Coronary artery (tissue), 2 donors: ENCODE measurements around the gene ARHGAP22.

Experiments
- DNase-seq: peaks from one replicate; pipeline ENCODE4 v3.0.0-alpha.2; 2017; ENCODE audit warnings: low spot score
- H3K27ac ChIP-seq, 2 donors: fragments of 200-600 bp; sonication (generic); one replicate each; pipeline ENCODE4 v1.5.1; 2016 to 2019
- H3K4me3 ChIP-seq: fragments of 200-600 bp; sonication (generic); 2 replicates; pipeline ENCODE4 v1.5.1; 2016; ENCODE audit warnings: mild to moderate bottlenecking, moderate library complexity
- TF ChIP-seq, protein P1 (sequence below): fragments of 200-600 bp; sonication (generic); IDR thresholded peaks from one replicate; pipeline ENCODE4 v1.5.1; 2019; ENCODE audit warnings: antibody characterized with exemption

Gene ARHGAP22

GRCh38 chr10:48440771-48441170 is 164.1 kb downstream of the ARHGAP22 start:
- DNase-seq = no peak
- TF ChIP-seq, protein P1, sequence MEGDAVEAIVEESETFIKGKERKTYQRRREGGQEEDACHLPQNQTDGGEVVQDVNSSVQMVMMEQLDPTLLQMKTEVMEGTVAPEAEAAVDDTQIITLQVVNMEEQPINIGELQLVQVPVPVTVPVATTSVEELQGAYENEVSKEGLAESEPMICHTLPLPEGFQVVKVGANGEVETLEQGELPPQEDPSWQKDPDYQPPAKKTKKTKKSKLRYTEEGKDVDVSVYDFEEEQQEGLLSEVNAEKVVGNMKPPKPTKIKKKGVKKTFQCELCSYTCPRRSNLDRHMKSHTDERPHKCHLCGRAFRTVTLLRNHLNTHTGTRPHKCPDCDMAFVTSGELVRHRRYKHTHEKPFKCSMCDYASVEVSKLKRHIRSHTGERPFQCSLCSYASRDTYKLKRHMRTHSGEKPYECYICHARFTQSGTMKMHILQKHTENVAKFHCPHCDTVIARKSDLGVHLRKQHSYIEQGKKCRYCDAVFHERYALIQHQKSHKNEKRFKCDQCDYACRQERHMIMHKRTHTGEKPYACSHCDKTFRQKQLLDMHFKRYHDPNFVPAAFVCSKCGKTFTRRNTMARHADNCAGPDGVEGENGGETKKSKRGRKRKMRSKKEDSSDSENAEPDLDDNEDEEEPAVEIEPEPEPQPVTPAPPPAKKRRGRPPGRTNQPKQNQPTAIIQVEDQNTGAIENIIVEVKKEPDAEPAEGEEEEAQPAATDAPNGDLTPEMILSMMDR = no peak
- Histone ChIP-seq H3K27ac (no peak overlapping the region), H3K4me3 (no peak overlapping the region)

DNA sequence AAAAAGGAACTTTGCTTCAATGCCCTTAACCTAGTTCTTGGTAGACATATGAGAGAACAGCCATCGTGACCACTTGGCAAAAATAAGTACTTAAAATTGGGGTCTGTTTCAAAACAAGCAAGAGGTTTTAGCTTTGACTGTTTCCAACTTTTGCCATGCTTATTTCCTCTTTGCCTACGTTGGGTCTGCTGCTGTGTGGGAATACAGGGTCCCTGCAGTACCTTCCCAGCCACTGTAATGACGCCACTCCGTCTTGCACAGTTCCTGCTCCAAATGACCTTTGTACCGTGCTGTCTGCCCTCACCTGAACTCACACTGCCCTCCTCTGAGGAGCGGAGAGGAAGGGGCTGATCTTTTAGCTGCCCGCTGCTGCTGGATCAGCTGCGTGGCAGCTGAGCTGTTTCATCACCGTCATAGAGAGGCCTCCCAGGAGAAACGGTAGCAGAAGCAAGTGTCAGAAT is 165.3 kb downstream of the ARHGAP22 start:
- TF ChIP-seq, protein P1 = no peak
- Histone ChIP-seq H3K27ac (no peak overlapping the region), H3K4me3 (no peak overlapping the region)
- DNase-seq = peak; percentile 57

- Histone ChIP-seq H3K27ac (no peak overlapping the region), H3K4me3 (no peak overlapping the region)
- DNase-seq = no peak
- TF ChIP-seq, protein P1 = no peak
Measured at GRCh38 chr10:48439031-48439430, 165.8 kb downstream of the ARHGAP22 start.

DNA sequence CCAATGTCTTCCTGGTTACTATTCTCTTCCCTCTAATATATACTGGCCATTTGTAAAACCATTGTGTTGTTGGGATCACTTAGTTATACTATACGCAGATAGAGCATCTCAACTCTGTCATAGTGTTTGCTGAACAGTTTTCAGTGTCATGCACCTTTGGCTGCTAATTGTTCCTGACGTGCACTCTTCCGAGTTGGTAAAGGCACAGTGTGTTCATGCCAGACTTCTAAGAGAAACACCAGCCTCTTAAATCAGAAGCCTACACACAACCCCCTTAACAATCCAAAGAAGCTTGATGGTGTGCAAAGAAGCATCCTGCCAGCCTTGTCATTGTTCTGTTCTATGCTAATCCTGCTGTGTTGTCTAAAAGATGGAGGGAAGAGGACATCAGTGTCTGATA is 167.3 kb downstream of the ARHGAP22 start:
- DNase-seq = no peak
- no peak overlapping the region for H3K27ac ChIP-seq
- TF ChIP-seq, protein P1 = no peak
- no peak overlapping the region for H3K4me3 ChIP-seq

DNA sequence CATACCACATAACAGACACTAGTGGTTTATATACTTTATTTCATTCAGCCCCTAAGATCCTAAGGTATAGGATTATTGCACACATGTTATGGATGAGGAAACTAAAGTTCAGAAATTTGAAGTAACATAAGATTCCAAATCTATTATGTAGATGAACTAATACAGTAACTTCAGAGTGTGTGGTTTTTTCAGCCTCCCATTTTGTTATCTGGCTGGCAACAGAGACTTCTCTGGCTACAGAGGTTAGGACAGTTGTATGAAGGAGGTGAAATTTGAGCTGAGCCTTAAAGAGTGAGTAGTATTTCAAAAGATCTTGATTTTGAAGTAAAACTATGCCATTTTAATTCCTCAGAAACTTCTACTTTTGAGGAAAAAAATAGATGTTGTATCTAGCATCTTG is 173.0 kb downstream of the ARHGAP22 start:
- Histone ChIP-seq H3K27ac (no peak overlapping the region), H3K4me3 (no peak overlapping the region)
- DNase-seq = no peak
- TF ChIP-seq, protein P1 = no peak

DNA sequence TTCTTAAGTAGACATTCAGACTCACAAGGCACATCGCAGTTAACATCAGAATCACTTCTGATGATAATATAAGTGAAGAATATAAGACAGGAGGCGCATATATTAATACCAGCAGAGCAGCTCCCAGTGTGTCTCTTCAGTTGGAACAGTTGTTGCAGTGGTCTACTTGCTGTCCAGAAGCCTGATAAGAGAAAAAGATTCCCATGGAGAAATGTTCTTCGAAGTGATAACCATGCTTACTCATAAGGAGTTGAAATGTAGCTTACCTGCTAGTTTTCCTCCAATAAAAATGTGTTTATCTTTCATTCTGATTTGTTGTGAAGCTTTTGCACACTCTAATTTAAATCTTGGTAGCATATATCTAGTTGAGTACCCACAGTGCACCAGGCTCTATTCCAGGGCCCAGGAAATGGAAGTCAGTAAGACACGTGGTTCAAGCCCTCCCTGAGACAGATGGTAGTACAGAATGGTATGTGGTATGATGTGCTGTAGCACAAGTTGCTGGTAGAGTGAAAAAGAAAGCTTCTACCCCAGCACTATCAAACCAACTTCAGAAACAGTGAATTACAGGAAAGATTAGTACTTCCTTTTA is 174.4 kb downstream of the ARHGAP22 start:
- no peak for DNase-seq
- no peak overlapping the region for H3K4me3 ChIP-seq
- TF ChIP-seq, protein P1 = no peak
- no peak overlapping the region for H3K27ac ChIP-seq

- H3K4me3 ChIP-seq = no peak overlapping the region
- no peak overlapping the region for H3K27ac ChIP-seq
- DNase-seq = no peak
- TF ChIP-seq, protein P1 = no peak
Measured at GRCh38 chr10:48429309-48429708, 175.6 kb downstream of the ARHGAP22 start.
